GM10266 (cell line): ENCODE data around the gene ZNF546.
A peak's percentile ranks its signal among the peaks of the same experiment; 100 is the strongest.

Experiments
- DNase-seq: peaks from one replicate; pipeline ENCODE4 v3.0.0; 2012; ENCODE audit errors: extremely low spot score
- TF ChIP-seq, protein P1 (sequence below): IDR thresholded peaks from 2 replicates; pipeline ENCODE4 v1.5.1; 2012; ENCODE audit warnings: mild to moderate bottlenecking, low read depth; ENCODE audit not compliant: control insufficient read depth, insufficient read depth; ENCODE audit errors: missing control alignments

Gene ZNF546

DNA sequence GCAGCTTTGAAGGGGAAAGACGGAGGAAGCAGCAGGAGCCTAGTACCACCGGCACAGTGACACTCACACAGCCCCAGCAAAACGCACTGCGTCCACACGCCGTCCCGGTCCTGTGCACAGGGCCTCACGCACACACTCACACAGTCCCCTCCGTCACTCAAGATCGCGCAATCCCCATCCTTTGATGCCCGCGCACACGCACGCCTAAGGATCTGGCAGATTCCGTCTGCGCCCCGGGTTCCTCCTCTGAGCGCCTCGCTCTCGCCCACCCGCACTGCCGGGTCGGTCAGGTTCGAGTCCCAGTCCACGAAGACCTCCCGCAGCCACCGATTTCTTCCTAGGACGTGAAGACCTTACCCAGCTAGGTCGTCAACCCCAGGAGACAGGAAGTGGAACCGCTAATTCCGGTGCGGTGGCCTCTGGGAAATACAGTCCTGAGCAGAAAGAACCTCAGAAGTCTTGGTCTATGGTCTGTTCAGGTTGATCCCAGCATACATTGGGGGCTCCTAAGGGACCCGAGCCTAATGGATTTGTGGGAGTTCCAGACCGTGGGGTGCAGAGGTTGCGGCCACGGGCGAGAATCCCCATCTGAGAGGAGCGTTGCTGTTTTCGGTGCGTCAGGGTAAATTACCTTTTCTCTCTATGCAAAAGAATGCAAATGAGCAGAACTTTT, 59.1 kb downstream of the ZNF546 start, which contains the start of gene ZNF780B:
Gene ZNF780B, minus strand, starts transcription at position 400 of the 673 bp plus-strand sequence. CDS start 5,899 bp downstream, outside the sequence.
- TF ChIP-seq, protein P1, sequence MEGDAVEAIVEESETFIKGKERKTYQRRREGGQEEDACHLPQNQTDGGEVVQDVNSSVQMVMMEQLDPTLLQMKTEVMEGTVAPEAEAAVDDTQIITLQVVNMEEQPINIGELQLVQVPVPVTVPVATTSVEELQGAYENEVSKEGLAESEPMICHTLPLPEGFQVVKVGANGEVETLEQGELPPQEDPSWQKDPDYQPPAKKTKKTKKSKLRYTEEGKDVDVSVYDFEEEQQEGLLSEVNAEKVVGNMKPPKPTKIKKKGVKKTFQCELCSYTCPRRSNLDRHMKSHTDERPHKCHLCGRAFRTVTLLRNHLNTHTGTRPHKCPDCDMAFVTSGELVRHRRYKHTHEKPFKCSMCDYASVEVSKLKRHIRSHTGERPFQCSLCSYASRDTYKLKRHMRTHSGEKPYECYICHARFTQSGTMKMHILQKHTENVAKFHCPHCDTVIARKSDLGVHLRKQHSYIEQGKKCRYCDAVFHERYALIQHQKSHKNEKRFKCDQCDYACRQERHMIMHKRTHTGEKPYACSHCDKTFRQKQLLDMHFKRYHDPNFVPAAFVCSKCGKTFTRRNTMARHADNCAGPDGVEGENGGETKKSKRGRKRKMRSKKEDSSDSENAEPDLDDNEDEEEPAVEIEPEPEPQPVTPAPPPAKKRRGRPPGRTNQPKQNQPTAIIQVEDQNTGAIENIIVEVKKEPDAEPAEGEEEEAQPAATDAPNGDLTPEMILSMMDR = no peak

DNA sequence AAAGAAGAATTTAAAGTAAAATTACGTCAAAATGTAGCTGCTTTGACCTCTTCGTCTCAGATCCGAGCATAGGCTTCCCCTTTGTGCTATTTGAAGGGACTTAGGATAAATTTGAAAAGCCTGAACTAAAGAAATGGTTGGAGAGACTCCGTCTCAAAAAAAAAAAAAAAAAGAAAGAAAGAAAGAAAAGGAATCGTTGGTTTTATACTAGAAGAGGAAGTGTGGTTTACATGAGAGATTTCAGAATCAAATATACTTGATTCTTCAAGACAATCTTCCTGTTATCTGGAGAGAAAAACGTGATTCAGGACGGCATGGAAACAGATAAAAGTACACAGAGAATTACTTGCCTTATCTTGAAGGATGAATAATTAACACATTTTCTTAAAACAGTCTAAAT, 59.6 kb downstream of the ZNF546 start:
- TF ChIP-seq, protein P1 = no peak
- no peak for DNase-seq

More for the DNA sequence above, 59.1 kb downstream of the ZNF546 start, which contains the start of gene ZNF780B:
- DNase-seq = peak; percentile 69

DNA sequence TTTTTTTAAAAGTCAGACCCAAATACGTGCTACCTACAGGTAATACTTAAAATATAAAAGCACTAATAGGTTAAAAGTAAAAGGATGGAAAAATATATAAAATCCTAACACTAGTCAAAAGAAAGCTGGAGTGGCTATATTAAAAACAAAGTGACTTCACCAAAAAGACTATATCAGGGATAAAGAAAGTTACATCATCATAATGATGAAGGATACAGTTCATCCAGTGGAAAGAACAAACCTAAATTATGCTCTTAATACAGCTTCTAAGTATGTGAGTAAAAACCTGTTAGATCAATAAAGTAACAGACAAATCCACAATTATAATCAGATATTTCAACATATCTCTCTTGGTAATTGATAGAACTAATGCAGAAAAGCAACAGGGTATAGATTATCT, 60.3 kb downstream of the ZNF546 start:
- no peak for DNase-seq
- TF ChIP-seq, protein P1 = no peak

DNA sequence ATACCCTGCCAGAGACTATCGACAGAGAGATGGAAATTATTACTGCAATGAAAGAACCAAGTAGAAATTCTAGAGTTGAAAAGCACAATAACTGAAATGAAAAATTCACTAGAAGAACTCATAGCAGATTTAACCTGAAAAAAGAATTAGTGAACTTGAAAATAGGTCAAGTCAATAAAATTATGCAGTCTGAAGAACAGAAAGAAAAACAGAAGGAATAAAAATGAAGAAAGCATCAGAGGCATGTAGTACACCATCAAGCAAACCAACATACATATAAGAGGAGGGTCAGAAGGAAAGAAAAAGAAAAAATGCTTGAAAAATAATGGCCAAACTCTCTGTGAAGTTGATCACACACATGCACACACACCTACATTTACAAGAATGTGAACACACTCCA, 62.8 kb downstream of the ZNF546 start:
- DNase-seq = no peak

DNA sequence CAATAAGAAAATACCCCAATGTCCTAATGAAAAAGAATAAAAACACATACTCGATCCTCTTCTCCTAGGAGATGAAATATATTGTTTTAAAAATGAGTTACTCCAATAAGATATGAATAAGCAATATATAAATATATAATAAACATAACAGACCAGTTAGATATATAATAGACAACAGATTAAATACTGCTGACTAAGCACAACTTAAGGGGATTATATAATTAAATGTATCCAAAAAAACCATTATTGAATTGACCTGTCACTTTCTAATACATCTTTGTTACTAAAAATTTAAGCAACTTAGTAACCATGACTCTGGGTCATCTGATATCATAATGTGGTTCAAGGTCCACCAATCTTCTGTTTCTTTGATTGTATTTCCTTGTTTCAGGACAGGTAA, 73.2 kb downstream of the ZNF546 start:
- TF ChIP-seq, protein P1 = no peak
- no peak for DNase-seq

More for the DNA sequence above, 62.8 kb downstream of the ZNF546 start:
- TF ChIP-seq, protein P1 = no peak
